GM19351 (cell line): ENCODE data around the gene FN1.

Experiments
- ATAC-seq: cut with Tn5 transposase; IDR thresholded peaks from one replicate; pipeline ENCODE4 v1.9.1; 2021; ENCODE audit warnings: mild to moderate bottlenecking, moderate library complexity; ENCODE audit not compliant: unreplicated experiment

The FN1 gene

DNA sequence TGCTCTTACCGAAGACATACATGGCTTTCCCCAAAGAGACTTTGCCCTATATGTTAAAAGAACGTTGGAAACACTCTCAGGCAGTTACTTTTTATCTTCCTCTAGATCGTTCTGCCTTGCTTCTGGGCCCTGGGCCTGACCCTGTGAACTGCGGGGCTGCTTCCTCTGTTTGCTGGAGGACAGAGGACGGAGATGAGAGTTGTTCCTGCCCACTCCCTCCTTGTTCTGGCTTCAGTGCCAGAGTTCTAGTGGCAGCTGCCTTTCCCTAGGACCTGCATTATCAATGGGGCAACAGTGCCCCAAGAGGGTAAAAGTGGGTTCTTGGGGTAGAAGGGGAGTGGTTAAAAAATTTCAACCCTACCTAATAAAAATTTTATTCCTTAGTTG lies 6.5 kb upstream of the FN1 start:
- no peak for ATAC-seq

DNA sequence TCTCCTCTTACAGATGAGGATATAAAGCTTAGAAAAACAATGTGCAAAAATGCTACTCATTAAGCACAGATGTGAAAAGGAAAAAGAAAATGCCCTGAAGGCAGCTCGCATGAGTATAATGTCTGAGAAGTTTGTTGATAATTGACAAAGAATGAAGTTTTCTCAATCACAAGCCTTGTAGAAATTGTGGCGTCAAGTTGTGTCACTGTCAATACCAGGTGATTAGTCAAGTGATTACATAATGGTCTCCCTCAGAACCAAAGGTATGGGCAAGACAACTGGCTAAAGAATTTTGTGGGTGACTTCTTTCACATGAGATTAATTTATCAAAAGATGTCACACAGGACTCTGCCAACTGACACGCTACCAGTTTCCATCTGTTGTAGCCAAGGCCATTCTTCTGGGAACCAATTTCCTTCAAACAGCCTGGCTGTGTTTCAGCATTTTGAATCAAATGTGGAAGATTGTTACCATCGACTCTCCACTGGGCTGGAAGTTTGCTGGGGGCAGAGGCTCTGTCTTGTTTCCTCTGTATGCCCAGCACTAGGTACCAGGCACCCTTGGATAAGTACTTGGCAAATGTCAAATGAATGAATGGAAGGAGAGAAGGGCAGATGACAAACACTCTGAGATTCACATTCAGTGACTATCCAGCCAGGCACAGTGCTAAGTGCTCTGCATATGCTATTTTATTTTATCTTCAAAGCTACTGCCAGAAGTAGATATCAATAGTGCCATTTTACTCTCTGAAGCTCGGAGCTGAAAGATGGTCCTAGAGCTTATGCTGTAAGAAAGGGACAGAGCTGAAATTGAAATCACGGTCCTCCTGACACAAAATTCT lies 5.9 kb upstream of the FN1 start:
- ATAC-seq, result no peak

DNA sequence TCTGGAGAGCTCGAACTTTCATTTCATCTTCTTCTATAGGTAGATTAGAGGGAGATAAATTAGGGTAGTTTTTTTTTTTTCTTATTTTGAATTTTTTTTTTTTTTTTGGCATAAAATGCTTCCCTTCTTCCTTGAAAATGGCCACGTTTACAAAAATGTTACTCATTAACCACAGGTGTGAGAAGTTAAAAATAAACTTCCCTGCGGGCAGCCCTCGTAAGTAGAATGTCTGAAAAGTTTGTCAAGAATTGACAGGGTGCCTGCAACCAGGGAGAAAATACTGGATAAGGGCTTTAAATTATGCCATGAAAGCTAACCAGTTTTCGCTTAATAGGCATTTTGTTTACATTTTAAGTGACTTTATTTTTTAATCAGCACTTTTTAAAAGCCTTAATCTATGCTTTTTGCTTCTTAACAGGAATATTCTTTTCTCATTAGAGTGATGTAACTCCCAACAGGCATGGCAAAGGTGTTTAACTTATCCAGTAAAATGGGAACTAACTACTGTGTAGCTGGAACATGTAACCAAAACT lies 4.2 kb upstream of the FN1 start:
- ATAC-seq, result no peak

DNA sequence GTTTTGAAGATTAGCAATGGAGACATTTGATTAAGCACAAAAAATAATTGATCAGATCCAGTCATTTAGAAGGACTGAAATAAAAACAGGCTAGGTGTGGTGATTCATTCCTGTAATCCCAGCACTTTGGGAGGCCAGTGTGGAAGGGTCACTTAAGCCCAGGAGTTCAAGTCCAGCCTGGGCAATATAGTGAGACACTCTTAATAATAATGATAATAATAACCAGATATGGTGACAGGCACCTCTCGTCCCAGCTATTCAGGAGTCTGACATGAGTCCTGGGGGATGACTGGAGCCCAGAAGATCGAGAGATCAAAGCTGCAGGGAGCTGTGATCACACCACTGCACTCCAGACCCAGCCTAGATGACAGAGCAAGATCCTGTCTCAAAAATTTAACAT lies 3.5 kb upstream of the FN1 start:
- ATAC-seq, result no peak

DNA sequence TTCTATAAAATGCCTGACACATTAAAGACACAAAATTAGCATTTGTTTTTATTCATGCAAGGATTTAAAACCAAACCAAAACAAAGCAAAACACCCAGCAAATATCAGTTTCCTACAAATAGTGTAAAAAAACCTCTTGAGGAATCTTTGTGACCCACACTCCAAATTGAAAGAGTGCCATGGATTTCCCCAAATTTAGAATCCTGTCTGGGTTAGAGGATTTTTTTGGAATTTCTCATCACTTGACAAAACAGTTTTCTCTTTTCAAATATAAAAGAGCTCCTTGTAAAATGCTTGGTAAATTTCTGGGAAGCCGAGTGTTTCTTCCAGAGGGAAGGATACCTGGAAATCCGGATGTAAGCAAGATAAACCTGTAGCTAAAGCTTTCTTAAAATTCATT lies 1.7 kb upstream of the FN1 start:
- ATAC-seq, result no peak

DNA sequence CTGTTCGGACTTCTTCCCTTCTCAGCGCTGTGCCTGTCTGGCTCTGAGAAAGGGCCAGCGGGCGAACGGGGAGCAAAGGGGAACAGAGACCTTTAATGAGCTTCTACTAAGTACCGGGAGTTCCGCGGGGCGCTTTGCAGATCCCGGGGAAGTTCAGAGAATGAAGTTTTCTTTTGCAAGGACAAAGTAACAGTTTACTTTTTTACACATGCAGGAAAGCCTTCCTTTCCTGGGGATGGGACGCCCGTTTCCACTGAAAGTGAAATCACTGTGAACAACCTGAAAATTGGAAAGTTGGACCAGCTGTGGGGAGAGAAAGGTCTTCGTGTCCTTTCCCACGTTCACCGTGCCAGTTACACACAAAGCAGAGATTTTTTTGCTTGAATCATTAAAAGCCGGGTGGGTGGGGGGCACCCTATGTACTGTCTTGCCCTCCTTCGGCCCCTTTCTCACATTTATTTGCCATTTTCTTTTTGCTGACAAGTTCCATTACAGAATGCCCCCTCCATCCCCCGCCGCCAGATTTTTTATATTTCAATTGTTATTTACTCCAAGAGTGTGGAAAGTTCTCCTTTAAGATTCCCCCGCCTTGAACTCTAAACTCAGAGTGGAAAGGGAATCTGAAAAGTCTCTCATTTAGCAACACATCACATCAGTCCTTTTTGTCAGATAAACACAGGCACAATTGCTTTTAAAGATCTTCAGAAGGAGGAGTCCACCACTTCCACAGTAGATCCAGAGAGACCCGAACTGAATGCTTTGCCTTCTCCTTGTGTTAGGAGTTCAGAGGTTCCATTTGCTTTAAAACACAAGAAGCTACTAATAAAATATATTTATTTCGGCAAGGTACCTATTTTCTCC lies 1.1 kb upstream of the FN1 start:
- ATAC-seq, result peak; percentile 9

DNA sequence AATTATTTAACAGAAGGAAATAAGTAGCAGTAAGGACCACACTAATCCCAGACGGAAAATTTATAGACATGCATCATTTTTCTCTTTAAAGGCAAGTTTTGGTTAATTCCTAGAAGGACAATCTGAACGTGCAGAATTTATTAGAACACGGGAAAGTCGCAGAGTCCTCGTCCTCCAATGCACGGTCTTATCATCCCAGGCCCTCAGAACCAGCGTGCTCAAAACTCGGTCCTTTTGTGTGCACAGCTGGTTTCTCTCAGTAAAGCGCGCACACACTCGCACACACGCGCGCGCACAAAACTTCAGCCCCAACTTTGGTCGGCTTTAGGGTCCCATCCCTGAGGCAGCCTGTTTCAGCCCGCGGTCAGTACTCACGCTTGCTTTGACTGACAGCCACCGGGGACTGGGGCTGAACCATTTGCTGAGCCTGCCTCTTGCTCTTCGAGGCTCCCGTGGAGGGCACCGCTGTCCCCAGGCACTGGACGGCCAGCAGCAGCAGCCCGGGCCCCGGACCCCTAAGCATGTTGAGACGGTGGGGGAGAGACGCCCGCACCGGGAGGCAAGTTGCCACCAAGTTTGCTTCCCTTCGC lies 493 bp downstream of the FN1 start:
- ATAC-seq, result peak; percentile 36

DNA sequence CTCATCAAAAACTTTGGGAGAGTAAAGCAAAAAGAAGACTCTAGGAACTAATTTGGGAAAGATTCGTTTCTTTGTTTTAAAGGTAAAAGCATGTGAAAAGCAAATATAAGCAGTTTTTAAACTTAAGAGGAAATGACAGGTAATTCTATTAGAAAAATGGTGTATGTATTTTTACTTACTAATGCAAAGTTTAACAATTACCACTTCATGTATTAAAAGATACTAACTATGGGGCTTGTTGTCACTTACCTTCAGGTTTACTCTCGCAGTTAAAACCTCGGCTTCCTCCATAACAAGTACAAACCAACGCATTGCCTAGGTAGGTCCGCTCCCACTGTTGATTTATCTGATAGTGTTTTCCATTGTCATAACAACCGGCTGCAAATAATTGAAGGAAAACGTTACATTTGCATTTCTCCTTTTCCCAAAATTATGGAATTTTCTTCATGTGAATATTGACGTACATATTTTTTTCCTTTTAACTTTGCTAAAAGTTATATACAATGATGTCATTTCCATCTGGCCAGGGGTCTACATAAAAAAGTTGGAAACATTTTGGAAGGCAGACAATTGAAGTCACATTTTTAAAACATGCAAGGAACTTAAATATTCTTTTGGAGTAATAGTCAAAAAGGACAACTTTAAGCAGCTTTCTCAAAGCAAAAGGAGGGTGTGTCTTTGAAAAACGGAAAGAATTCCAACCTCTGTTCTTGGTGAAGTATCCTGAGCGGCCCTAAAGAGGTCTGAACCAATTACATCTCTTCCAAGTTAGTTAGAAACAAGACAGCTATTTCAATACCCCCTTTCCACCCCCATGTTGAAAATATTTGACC lies 1.2 kb downstream of the FN1 start:
- no peak for ATAC-seq

DNA sequence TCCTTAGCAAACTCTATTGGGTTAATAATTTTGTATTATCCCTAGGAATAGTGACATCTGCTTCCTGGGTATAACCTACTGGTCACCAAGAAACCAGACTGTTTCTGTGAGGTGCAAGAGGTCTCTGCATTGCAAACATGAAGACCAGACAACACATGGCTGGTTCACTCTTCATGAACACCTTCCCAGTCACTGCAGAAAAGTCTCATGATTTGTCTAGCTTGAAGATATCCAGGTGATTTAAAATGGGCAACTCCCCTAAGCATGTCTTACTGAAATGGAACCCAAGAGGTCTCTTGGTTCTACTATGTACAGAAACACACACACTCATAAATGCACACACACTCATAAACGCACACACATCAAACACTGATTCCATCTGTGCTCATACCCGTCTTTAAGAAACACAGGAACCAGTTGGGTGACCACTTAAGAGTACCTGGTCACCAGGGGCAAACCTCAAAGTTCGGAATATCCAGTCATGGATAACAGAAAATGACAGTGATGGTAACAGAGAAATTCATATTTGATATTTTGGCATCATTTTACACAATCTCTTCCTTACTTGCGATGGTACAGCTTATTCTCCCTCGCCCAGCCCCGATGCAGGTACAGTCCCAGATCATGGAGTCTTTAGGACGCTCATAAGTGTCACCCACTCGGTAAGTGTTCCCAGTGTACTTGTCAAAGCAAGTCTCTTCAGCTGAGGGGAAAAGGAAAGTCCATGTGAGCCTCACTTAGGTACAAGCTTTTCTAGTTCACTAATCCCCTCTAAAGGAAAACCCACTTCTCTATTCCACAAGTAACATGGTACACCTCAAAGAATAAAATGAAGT lies 2.9 kb downstream of the FN1 start:
- no peak for ATAC-seq

DNA sequence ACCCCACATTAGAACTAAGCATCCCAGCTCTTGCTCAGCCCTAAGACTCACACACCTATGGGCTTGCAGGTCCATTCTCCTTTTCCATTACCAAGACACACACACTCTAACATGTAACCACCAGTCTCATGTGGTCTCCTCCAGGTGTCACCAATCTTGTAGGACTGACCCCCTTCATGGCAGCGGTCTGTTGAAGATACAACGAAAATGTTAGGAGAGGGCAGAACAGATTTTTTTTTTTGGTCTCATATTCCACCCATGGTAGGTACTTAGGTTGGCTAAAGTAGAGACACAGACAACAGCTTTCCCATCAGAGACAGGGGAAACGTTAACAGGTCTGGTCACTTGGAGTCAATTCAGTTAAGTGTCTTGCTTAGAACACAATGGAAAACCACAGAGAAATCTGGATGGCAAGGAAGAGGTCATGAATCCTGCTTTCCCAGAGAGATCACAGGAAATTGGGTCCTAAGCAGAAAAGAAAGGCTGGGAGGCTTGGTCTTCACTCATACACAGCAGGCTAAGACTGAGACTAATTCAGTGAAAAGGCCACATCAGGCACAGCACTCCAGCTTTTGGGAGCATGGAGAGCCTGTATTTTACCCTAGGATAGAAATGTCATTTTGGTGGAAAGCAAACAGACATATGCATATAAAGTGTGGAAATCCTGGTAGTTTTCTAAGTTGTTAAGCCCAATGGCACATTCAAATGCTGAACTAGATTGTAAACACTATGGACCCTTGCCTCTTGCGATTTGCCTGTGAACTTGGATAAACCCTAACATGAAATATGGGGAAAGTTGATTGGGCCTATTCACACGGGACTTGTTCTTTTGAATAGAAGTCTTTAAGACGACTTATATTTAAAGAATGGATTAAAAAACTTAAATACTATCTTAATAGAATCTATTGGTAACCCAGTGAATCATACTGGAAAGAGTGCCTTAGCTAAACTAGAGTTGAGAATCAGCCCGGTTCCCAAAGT lies 3.8 kb downstream of the FN1 start:
- no peak for ATAC-seq

DNA sequence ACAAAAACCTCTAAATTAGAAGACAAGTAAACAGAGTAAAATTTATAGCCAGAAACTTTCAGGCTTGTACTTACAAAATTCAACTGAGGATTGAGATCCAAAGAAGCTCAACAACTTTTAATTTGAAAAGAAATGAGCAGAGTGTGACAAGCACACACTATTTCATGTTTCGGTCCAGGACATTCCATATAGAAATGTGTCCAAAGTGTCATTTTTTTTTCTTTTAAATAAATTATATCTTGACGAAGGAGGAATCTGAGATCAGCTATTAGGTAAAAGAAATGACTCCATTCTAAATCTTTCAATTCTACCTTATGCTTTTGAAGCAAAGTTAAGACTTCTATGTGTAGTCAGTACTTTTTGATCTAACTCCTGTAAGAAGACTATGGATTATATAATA lies 4.6 kb downstream of the FN1 start:
- no peak for ATAC-seq

DNA sequence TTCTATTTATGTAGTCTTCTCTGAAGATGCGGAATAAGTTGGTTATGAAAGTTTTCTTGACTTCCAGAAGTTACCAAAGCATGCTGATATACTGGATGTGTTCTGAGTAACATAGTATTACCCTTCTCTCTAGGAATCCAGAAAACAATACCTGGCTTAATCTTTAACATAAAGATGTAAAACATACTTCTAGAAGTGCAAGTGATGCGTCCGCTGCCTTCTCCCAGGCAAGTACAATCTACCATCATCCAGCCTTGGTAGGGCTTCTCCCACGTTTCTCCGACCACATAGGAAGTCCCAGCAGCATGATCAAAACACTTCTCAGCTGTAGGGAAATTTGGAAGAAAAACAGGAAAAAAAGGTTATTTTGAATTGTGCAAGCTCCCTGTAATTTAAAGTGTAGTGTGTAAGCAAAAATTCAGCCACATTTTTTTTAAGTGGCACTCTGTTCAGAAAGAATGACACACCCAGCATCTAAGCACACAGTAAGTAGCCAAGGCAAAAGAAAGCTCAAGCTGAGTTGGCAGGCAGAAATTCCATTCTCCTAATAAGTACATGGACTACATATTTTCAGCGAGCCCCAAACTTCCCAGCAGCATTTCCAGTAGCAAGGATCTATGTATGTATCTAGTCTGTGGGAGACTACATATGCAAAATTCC lies 5.2 kb downstream of the FN1 start:
- ATAC-seq, result no peak

DNA sequence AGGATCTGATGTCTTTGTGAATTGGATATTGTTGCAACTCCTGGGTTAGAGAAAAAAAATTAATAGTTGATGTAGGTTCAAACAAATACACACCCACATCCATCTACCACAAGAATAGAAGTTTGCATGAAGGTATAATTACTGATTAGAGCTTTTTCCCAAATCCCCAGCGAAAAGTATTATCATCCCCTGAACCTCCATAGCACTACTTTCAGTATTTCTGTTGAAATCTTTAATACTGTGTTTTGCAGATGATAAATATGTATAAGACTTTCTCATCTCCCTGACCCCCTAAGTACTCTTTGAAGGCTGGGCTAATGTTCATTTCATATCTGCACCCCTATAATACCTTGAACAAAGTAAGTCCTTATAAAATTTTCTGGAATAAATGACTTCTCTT lies 6.4 kb downstream of the FN1 start:
- ATAC-seq, result no peak

DNA sequence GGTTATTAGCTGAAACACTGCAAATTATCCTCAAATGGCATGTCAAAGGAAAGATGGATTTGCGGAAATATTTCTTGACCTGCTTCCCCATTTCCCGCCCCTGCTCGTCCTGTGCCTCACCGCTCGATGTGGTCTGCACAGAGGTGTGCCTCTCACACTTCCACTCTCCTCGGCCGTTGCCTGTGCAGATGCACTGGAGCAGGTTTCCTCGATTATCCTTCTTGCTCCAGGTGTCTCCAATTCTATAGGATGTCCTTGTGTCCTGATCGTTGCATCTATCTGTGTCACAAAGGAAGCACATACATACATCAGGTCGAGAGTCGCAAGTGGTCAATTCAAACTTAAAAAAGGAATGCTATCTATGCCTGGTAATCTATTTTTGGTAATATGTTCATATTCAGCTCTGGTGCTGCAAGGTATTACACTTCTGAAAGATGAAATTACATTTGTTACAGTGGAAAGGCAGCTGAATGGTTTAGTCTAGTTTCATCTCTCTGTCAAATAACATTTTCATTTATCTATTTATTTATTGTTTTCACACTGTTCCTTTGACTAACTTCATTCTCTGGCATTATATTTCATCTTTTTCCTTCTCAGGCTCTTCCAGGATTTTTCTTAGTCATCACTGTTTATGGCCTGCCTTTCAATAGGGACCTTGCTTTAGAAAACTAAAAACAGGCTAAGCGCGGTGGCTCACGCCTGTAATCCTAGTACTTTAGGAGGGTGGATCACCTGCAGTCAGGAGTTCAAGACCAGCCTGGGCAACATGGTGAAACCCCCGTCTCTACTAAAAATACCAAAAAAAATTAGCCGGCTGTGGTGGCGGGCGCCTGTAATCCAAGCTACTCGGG lies 7.6 kb downstream of the FN1 start:
- no peak for ATAC-seq

DNA sequence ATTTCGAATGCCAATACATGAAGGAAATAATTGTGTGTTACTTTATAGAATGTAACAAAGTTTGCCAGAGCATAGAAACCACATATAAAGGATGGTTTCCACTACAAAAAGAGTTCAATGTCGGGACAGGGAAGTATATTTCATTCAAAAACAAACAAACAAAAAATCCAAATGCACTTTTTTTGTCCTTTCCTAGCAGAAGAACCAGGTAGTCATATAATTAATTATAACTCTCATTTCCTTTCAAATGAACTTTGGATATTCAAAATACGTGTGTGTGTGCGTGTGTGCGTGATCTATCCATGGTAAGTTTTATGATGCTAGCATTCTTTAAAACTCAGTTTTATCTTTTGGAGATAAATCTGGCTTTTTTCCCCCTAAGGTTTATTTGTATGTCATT lies 8.3 kb downstream of the FN1 start:
- ATAC-seq, result no peak

DNA sequence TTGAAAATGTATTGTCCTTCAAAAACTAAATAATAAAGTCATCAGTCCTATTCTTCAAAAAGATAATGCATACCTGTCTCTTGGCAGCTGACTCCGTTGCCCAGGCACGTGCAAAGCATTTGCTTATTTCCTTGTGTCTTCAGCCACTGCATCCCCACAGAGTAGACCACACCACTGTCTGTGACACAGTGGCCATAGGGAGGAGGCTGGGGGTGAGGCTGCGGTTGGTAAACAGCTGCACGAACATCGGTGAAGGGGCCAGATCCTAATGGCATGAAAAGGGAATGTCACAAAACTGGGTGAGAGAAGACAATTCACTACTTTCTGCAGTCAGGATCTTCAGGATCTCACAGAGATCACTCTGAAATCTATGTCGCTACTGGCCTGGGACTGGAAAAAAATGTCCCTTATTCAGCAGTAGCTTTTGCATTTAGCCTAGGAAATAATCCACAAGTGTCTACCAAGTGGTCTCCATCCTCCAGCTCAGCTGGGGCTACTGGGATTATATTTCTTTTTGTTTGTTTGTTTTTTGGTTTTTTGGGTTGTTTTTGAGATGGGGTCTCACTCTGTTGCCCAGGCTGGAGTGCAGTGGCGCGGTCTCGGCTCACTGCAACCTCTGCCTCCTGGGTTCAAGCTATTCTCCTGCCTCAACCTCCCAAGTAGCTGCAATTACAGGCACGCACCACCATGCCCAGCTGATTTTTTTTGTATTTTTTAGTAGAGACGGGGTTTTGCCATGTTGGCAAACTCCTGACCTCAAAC lies 10.7 kb downstream of the FN1 start:
- ATAC-seq, result no peak
